ENCODE data around the gene COL18A1.

GRCh38 chr21:45423968-45424853, 19.2 kb downstream of the COL18A1 start:
- TF ChIP-seq CTCF (IDR thresholded peaks at IDR 0.05; ENCODE audit: poor library complexity) (no peak), EZH2 (IDR thresholded peaks at IDR 0.05; ENCODE audit: borderline replicate concordance) (no peak), EZH2phosphoT487 (IDR thresholded peaks at IDR 0.05; ENCODE audit: low read depth, severe bottlenecking, unreplicated experiment) (no peak)

All from hepatocyte (in vitro differentiated cells).